Activated naive CD8-positive, alpha-beta T cell treated with anti-CD3 and anti-CD28 coated beads, Interleukin-2, amount 10 ng/mL, durations not matched to agents 7 days and 5 days (primary cell): ENCODE results near the gene LRRC8E. TPM values are rescaled to one million over a fixed set of nuclear protein-coding genes. Genes with fewer than 3 reads are reported as not detected.
A peak's percentile ranks its signal among the peaks of the same experiment; 100 is the strongest.
"Not testable (repeated sequence)": the region's sequence is repeated elsewhere in the genome, so short reads cannot be mapped to it uniquely, and the experiment has no call there.

Experiments used
- ATAC-seq: fragments of 150-1000 bp; cut with Tn5 transposase; one replicate; pipeline ENCODE4 v1.10.0; 2021; ENCODE audit warnings: low read depth, moderate library complexity
- POLR2A ChIA-PET: fragments of 350-600 bp; sonication (Branson Sonifier 250); formaldehyde crosslinking; loops from one replicate; lab custom pipeline; 2021; ENCODE audit warnings: antibody characterized with exemption; lab: Charles Lee
- DNase-seq: peaks from one replicate; pipeline ENCODE4 v3.0.0; 2021
- H3K27ac Mint-ChIP-seq: one replicate; pipeline ENCODE4 v1.8.0; 2022; ENCODE audit warnings: mild to moderate bottlenecking, mixed read lengths
- H3K27me3 Mint-ChIP-seq: one replicate; pipeline ENCODE4 v1.8.0; 2022; ENCODE audit warnings: mild to moderate bottlenecking, moderate library complexity, mixed read lengths
- H3K36me3 Mint-ChIP-seq: one replicate; pipeline ENCODE4 v1.8.0; 2021; ENCODE audit warnings: mild to moderate bottlenecking, mixed read lengths
- H3K4me1 Mint-ChIP-seq: one replicate; pipeline ENCODE4 v1.8.0; 2021; ENCODE audit warnings: mixed read lengths
- H3K4me3 Mint-ChIP-seq: one replicate; pipeline ENCODE4 v1.8.0; 2022; ENCODE audit warnings: mild to moderate bottlenecking, moderate library complexity, mixed read lengths
- H3K9me3 Mint-ChIP-seq: one replicate; pipeline ENCODE4 v1.8.0; 2021; ENCODE audit warnings: mixed read lengths
- total RNA-seq, 2 experiments: library from RNA; stranded (reverse); gene quantifications; one replicate each; pipeline ENCODE4 v1.2.3, GENCODE V29; 2021

The LRRC8E gene
- total RNA-seq, 2 experiments from 2014 or later: not detected

GRCh38 chr19:7914099-7914498, 25.8 kb downstream of the LRRC8E start:
- H3K4me3 Mint-ChIP-seq: no peak overlapping the region
- peaks cover 34% of the 10 kb centered on the region for H3K27me3 Mint-ChIP-seq
- ATAC-seq (no peak), DNase-seq (no peak)
- H3K27ac Mint-ChIP-seq: no peak overlapping the region
- peaks cover 8% of the 10 kb centered on the region for H3K4me1 Mint-ChIP-seq
- H3K36me3 Mint-ChIP-seq: peaks cover 10% of the 10 kb centered on the region
- POLR2A ChIA-PET: no interaction called here
- H3K9me3 Mint-ChIP-seq: no peaks in the 10 kb centered on the region

- DNase-seq: no peak
- no peaks in the 10 kb centered on the region for H3K9me3 Mint-ChIP-seq
- peaks cover 38% of the 10 kb centered on the region for H3K27me3 Mint-ChIP-seq
- peaks cover 10% of the 10 kb centered on the region for H3K36me3 Mint-ChIP-seq
- peaks cover 10% of the 10 kb centered on the region for H3K4me1 Mint-ChIP-seq
- no peak for ATAC-seq
- H3K27ac Mint-ChIP-seq: no peak within 1 kb of the TSS
- POLR2A ChIA-PET: no interaction called here
- peak within 1 kb of the TSS; percentile 57 for H3K4me3 Mint-ChIP-seq
Observed at GRCh38 chr19:7914598-7915045, 26.3 kb downstream of the LRRC8E start, which contains the start of gene TGFBR3L. Gene TGFBR3L (plus strand): TSS chr19:7914830.

GRCh38 chr19:7915250-7916102, 27.2 kb downstream of the LRRC8E start:
- Mint-ChIP-seq H3K27ac (no peak overlapping the region), H3K9me3 (no peaks in the 10 kb centered on the region), H3K4me1 (peaks cover 15% of the 10 kb centered on the region), H3K36me3 (peaks cover 10% of the 10 kb centered on the region), H3K27me3 (peaks cover 43% of the 10 kb centered on the region), H3K4me3 (peak overlapping the region; percentile 57)
- POLR2A ChIA-PET: interaction anchor here (1.2 kb wide), 1 partner anchor 12 kb away, joined by 6 read pairs; the partner anchor contains the start of gene MAP2K7
- no peak for DNase-seq
- ATAC-seq: no peak

- peak overlapping the region; percentile 78 for H3K4me3 Mint-ChIP-seq
- H3K4me1 Mint-ChIP-seq: peaks cover 18% of the 10 kb centered on the region
- no peak overlapping the region for H3K27ac Mint-ChIP-seq
Observed at GRCh38 chr19:7916103-7916954, 28.0 kb downstream of the LRRC8E start.

GRCh38 chr19:7916955-7917266, 28.6 kb downstream of the LRRC8E start:
- DNase-seq (no peak), ATAC-seq (no peak)
- Mint-ChIP-seq H3K36me3 (peaks cover 6% of the 10 kb centered on the region), H3K4me1 (peaks cover 20% of the 10 kb centered on the region), H3K9me3 (no peaks in the 10 kb centered on the region), H3K27ac (peak overlapping the region; percentile 56), H3K4me3 (peak overlapping the region; percentile 78), H3K27me3 (peaks cover 43% of the 10 kb centered on the region)
- POLR2A ChIA-PET: interaction anchor here (0.9 kb wide), 1 partner anchor 13 kb away, joined by 4 read pairs; the partner anchor contains the start of gene MAP2K7

More at GRCh38 chr19:7916103-7916954, 28.0 kb downstream of the LRRC8E start:
- POLR2A ChIA-PET: interaction anchor here (1.2 kb wide), 1 partner anchor 13 kb away, joined by 6 read pairs; the partner anchor contains the start of gene MAP2K7
- H3K27me3 Mint-ChIP-seq: peaks cover 43% of the 10 kb centered on the region
- no peaks in the 10 kb centered on the region for H3K9me3 Mint-ChIP-seq
- H3K36me3 Mint-ChIP-seq: peaks cover 7% of the 10 kb centered on the region
- ATAC-seq (peak; percentile 9), DNase-seq (peak; percentile 78)

GRCh38 chr19:7917267-7918061, 29.2 kb downstream of the LRRC8E start:
- ATAC-seq (peak; percentile 11), DNase-seq (peak; percentile 73)
- no peaks in the 10 kb centered on the region for H3K9me3 Mint-ChIP-seq
- peak overlapping the region; percentile 78 for H3K4me3 Mint-ChIP-seq
- POLR2A ChIA-PET: interaction anchor here (0.6 to 1.9 kb wide), 4 partner anchors 14 to 26 kb away, joined by 3 to 4 read pairs (median 4); partner anchors contain the start of genes MAP2K7 and TIMM44
- peaks cover 43% of the 10 kb centered on the region for H3K27me3 Mint-ChIP-seq
- H3K4me1 Mint-ChIP-seq: peaks cover 22% of the 10 kb centered on the region
- peaks cover 5% of the 10 kb centered on the region for H3K36me3 Mint-ChIP-seq
- peak overlapping the region; percentile 38 for H3K27ac Mint-ChIP-seq

GRCh38 chr19:7918062-7918614, 29.8 kb downstream of the LRRC8E start:
- not testable (repeated sequence) for ATAC-seq, H3K36me3 Mint-ChIP-seq
- POLR2A ChIA-PET: interaction anchor here (0.6 to 1.9 kb wide), 3 partner anchors 15 to 25 kb away, joined by 3 to 4 read pairs (median 4); partner anchors contain the start of genes MAP2K7 and TIMM44

GRCh38 chr19:7918615-7919421, 30.5 kb downstream of the LRRC8E start:
- Mint-ChIP-seq H3K27me3 (peaks cover 43% of the 10 kb centered on the region), H3K4me3 (peak overlapping the region; percentile 82), H3K27ac (peak overlapping the region; percentile 81), H3K4me1 (peaks cover 22% of the 10 kb centered on the region), H3K36me3 (peaks cover 2% of the 10 kb centered on the region), H3K9me3 (no peaks in the 10 kb centered on the region)
- POLR2A ChIA-PET: interaction anchor here (0.7 to 1.9 kb wide), 3 partner anchors 9 to 24 kb away, joined by 3 to 4 read pairs (median 3); partner anchors contain the start of genes MAP2K7 and TIMM44
- ATAC-seq: no peak
- DNase-seq: no peak

More at GRCh38 chr19:7918062-7918614, 29.8 kb downstream of the LRRC8E start:
- H3K4me1 Mint-ChIP-seq: peaks cover 22% of the 10 kb centered on the region
- peak overlapping the region; percentile 61 for H3K4me3 Mint-ChIP-seq
- not testable (repeated sequence) for H3K27ac Mint-ChIP-seq, DNase-seq, H3K9me3 Mint-ChIP-seq
- peaks cover 43% of the 10 kb centered on the region for H3K27me3 Mint-ChIP-seq

- Mint-ChIP-seq H3K4me1 (peaks cover 24% of the 10 kb centered on the region), H3K27me3 (peaks cover 40% of the 10 kb centered on the region), H3K4me3 (peak within 1 kb of the TSS; percentile 100), H3K27ac (peak within 1 kb of the TSS; percentile 99), H3K36me3 (peaks cover 2% of the 10 kb centered on the region), H3K9me3 (no peaks in the 10 kb centered on the region)
- ATAC-seq: peak; percentile 77
- POLR2A ChIA-PET: interaction anchor here (0.6 to 2.6 kb wide), 9 partner anchors 10 to 57 kb away, joined by 3 to 22 read pairs (median 5); partner anchors contain the start of genes MAP2K7 and TIMM44
- DNase-seq: peak; percentile 99
Observed at GRCh38 chr19:7919610-7920518, 31.6 kb downstream of the LRRC8E start, which contains the start of gene SNAPC2. Gene SNAPC2 (plus strand): TSS chr19:7920338. CDS start chr19:7920367, 29 bp downstream.

- H3K36me3 Mint-ChIP-seq: peaks cover 2% of the 10 kb centered on the region
- DNase-seq (peak; percentile 97), ATAC-seq (peak; percentile 40)
- POLR2A ChIA-PET: interaction anchor here (0.6 to 2.6 kb wide), 9 partner anchors 10 to 852 kb away, joined by 3 to 22 read pairs (median 5); partner anchors contain the start of genes MAP2K7, TIMM44 and ZNF557
- peak overlapping the region; percentile 100 for H3K4me3 Mint-ChIP-seq
- peak overlapping the region; percentile 99 for H3K27ac Mint-ChIP-seq
- H3K27me3 Mint-ChIP-seq: peaks cover 31% of the 10 kb centered on the region
- peaks cover 21% of the 10 kb centered on the region for H3K4me1 Mint-ChIP-seq
- H3K9me3 Mint-ChIP-seq: no peaks in the 10 kb centered on the region
Observed at GRCh38 chr19:7920519-7921301, 32.4 kb downstream of the LRRC8E start.
